NCI-H2196 treated with DMSO at 0.1 percent for 48 hours (cell line): ENCODE results near the gene PPT2.
"Not testable (repeated sequence)": the region's sequence is repeated elsewhere in the genome, so short reads cannot be mapped to it uniquely, and the experiment has no call there.

Experiments used
- DNase-seq: peaks from one replicate; lab custom pipeline; 2025; ENCODE audit not compliant: unreplicated experiment; lab: John Stamatoyannopoulos, UW

PPT2 gene

GRCh38 chr6:32126880-32127279 lies 27.1 kb upstream of the PPT2 start:
- no peak for DNase-seq

GRCh38 chr6:32127409-32127716 lies 26.6 kb upstream of the PPT2 start:
- no peak for DNase-seq

GRCh38 chr6:32127717-32128592 lies 26.0 kb upstream of the PPT2 start, which contains the start of gene ATF6B:
Gene ATF6B (minus strand): TSS chr6:32128246. CDS start chr6:32128207, 39 bp downstream.
- DNase-seq, result peak; percentile 99

- DNase-seq, result no peak
These were observed 25.1 kb upstream of the PPT2 start for GRCh38 chr6:32128751-32129296.

- no peak for DNase-seq
These were observed 24.4 kb upstream of the PPT2 start for GRCh38 chr6:32129297-32130088.

GRCh38 chr6:32131439-32131948 lies 22.4 kb upstream of the PPT2 start:
- DNase-seq, result no peak

- DNase-seq, result no peak
These were observed 21.8 kb upstream of the PPT2 start for GRCh38 chr6:32132110-32132509.

GRCh38 chr6:32133786-32134185 lies 20.2 kb upstream of the PPT2 start:
- DNase-seq, result no peak

- no peak for DNase-seq
These were observed 16.5 kb upstream of the PPT2 start for GRCh38 chr6:32137454-32137853.

GRCh38 chr6:32139590-32139989 lies 14.4 kb upstream of the PPT2 start:
- DNase-seq, result no peak

GRCh38 chr6:32140420-32141046 lies 13.4 kb upstream of the PPT2 start:
- no peak for DNase-seq

- not testable (repeated sequence) for DNase-seq
These were observed 9.7 kb upstream of the PPT2 start for GRCh38 chr6:32144238-32144637.

GRCh38 chr6:32146287-32146686 lies 7.7 kb upstream of the PPT2 start:
- DNase-seq, result no peak

- DNase-seq, result no peak
These were observed 7.3 kb upstream of the PPT2 start for GRCh38 chr6:32146687-32147086.

- DNase-seq, result no peak
These were observed 6.4 kb upstream of the PPT2 start for GRCh38 chr6:32147401-32148132.

GRCh38 chr6:32148289-32149091 lies 5.5 kb upstream of the PPT2 start:
- no peak for DNase-seq

GRCh38 chr6:32149092-32149755 lies 4.7 kb upstream of the PPT2 start:
- DNase-seq, result no peak

- no peak for DNase-seq
These were observed 3.7 kb upstream of the PPT2 start for GRCh38 chr6:32149932-32150870.
